Measurements from ENCODE around the gene LNX1.

The LNX1 gene

GRCh38 chr4:53586121-53586816 is 5.0 kb downstream of the LNX1 start:
- DNase-seq = no peak
- intact Hi-C loops (cut with DNase I; ENCODE audit: low total_unique reads) = no loop called here
- no peak for TF ChIP-seq CTCF (IDR thresholded peaks at IDR 0.05)

GRCh38 chr4:53584658-53585057 is 6.6 kb downstream of the LNX1 start:
- peaks cover 0 to 2% of the 10 kb centered on the region in 2 donors for H3K27me3 ChIP-seq
- H3K36me3 ChIP-seq = no peaks in the 10 kb centered on the region
- H3K9me3 ChIP-seq = no peaks in the 10 kb centered on the region
- intact Hi-C loops (cut with DNase I; ENCODE audit: low total_unique reads) = no loop called here
- no peak for DNase-seq
- no peak overlapping the region for H3K27ac ChIP-seq
- H3K4me1 ChIP-seq = no peaks in the 10 kb centered on the region
- H3K4me3 ChIP-seq = no peak overlapping the region
- TF ChIP-seq CTCF (IDR thresholded peaks at IDR 0.05) = no peak

More at GRCh38 chr4:53586121-53586816, 5.0 kb downstream of the LNX1 start:
- Histone ChIP-seq H3K36me3 (no peaks in the 10 kb centered on the region), H3K9me3 (no peaks in the 10 kb centered on the region), H3K4me1 (no peaks in the 10 kb centered on the region), H3K27me3 (peaks cover 0 to 2% of the 10 kb centered on the region in 2 donors), H3K4me3 (no peak overlapping the region), H3K27ac (no peak overlapping the region)

GRCh38 chr4:53583513-53583912 is 7.8 kb downstream of the LNX1 start:
- Histone ChIP-seq H3K4me1 (no peaks in the 10 kb centered on the region), H3K9me3 (no peaks in the 10 kb centered on the region), H3K27me3 (no peaks in the 10 kb centered on the region), H3K4me3 (no peak overlapping the region), H3K36me3 (no peaks in the 10 kb centered on the region), H3K27ac (no peak overlapping the region)
- intact Hi-C loops (cut with DNase I; ENCODE audit: low total_unique reads) = no loop called here
- TF ChIP-seq CTCF (IDR thresholded peaks at IDR 0.05) = no peak
- DNase-seq = no peak

GRCh38 chr4:53582194-53582593 is 9.1 kb downstream of the LNX1 start:
- Histone ChIP-seq H3K36me3 (no peaks in the 10 kb centered on the region), H3K9me3 (no peaks in the 10 kb centered on the region), H3K27me3 (no peaks in the 10 kb centered on the region), H3K4me3 (no peak overlapping the region), H3K27ac (no peak overlapping the region), H3K4me1 (peaks cover 0 to 1% (median 0%) of the 10 kb centered on the region in 4 donors)
- no peak for TF ChIP-seq CTCF (IDR thresholded peaks at IDR 0.05)
- intact Hi-C loops (cut with DNase I; ENCODE audit: low total_unique reads) = no loop called here
- no peak for DNase-seq

- H3K4me1 ChIP-seq = peaks cover 0 to 13% (median 2%) of the 10 kb centered on the region in 4 donors
- no peak for DNase-seq
- no peak overlapping the region for H3K27ac ChIP-seq
- no peaks in the 10 kb centered on the region for H3K36me3 ChIP-seq
- H3K4me3 ChIP-seq = no peak overlapping the region
- TF ChIP-seq CTCF (IDR thresholded peaks at IDR 0.05) = no peak
- no peaks in the 10 kb centered on the region for H3K27me3 ChIP-seq
- no peaks in the 10 kb centered on the region for H3K9me3 ChIP-seq
- intact Hi-C loops (cut with DNase I; ENCODE audit: low total_unique reads) = no loop called here
Measured at GRCh38 chr4:53580274-53580673, 11.0 kb downstream of the LNX1 start.

Measured in tibial artery (tissue), 4 donors.